Endothelial cell of umbilical vein (primary cell): ENCODE results near the gene XKR3. TPM values are rescaled to one million over a fixed set of nuclear protein-coding genes. Genes with fewer than 3 reads are reported as not detected.
"Not testable (repeated sequence)": the region's sequence is repeated elsewhere in the genome, so short reads cannot be mapped to it uniquely, and the experiment has no call there.

Source experiments
- BruUV-seq: library from RNA; stranded (reverse); fragments of 400-500 nt; replicated peaks from 2 replicates; lab custom pipeline; 2021; lab: Mats Ljungman, UMichigan
- CTCF ChIA-PET: fragments of 300-600, 350-600 bp; sonication (Branson Sonifier 250); formaldehyde crosslinking; loops from one replicate; lab custom pipeline; 2021; ENCODE audit warnings: antibody characterized with exemption, inconsistent platforms; lab: Charles Lee
- POLR2A ChIA-PET: fragments of 300-600, 350-600 bp; sonication (Branson Sonifier 250); formaldehyde crosslinking; loops from one replicate; lab custom pipeline; 2021; ENCODE audit warnings: antibody characterized with exemption, inconsistent platforms; lab: Charles Lee
- DNase-seq: peaks from one replicate; pipeline ENCODE4 v3.0.0-alpha.2; 2011; ENCODE audit warnings: low read depth, low spot score
- FAIRE-seq: peaks from 2 replicates; lab custom pipeline; 2011; peaks lifted over from hg19 to GRCh38; lab: Jason Lieb, UNC
- H2AFZ ChIP-seq: 2 replicates; pipeline ENCODE4 v1.6.0; 2012; ENCODE audit warnings: low read depth, low read length, control low read depth, inconsistent platforms
- H3K27ac ChIP-seq: 2 replicates; pipeline ENCODE4 v1.5.1; 2011; ENCODE audit warnings: low read depth, mild to moderate bottlenecking, control low read depth, low read length, moderate library complexity; ENCODE audit not compliant: insufficient read depth
- H3K27me3 ChIP-seq, 2 experiments: 2 replicates each; pipeline versions ENCODE4 v1.6.0 to v1.6.1; 2011; ENCODE audit warnings: low read length in 2 of 2, mixed read lengths in 1 of 2; ENCODE audit not compliant: control insufficient read depth in 2 of 2, insufficient read depth in 2 of 2
- H3K36me3 ChIP-seq, 2 experiments: 2 replicates in 1 of 2; 3 replicates in 1 of 2; pipeline ENCODE4 v1.5.1; 2011; ENCODE audit warnings: low read length in 2 of 2, mild to moderate bottlenecking in 1 of 2, moderate library complexity in 1 of 2; ENCODE audit not compliant: control insufficient read depth in 2 of 2, insufficient read depth in 2 of 2; ENCODE audit errors: extremely low read depth in 1 of 2
- H3K4me1 ChIP-seq: 3 replicates; pipeline ENCODE4 v1.5.1; 2011; ENCODE audit warnings: mild to moderate bottlenecking, low read length; ENCODE audit not compliant: control insufficient read depth, insufficient read depth; ENCODE audit errors: extremely low read depth
- H3K4me2 ChIP-seq: 2 replicates; pipeline ENCODE4 v1.6.1; 2011; ENCODE audit warnings: low read length, control low read depth, mixed read lengths; ENCODE audit not compliant: insufficient read depth
- H3K4me3 ChIP-seq, 3 experiments: fragments of 200-600 bp in 1 of 3; sonication (generic), shearing (Covaris generic) in 1 of 3; replicated peaks in 1 of 3; 2 replicates each; pipeline ENCODE4 v1.5.1; 2011 to 2016; ENCODE audit warnings: control low read depth in 3 of 3, low read length in 3 of 3, mild to moderate bottlenecking in 2 of 3, inconsistent platforms in 1 of 3, low read depth in 1 of 3, moderate library complexity in 1 of 3; ENCODE audit not compliant: insufficient read depth in 1 of 3
- H3K79me2 ChIP-seq: 2 replicates; pipeline ENCODE4 v1.6.0; 2012; ENCODE audit warnings: low read length, inconsistent platforms; ENCODE audit not compliant: control insufficient read depth, insufficient read depth
- H3K9ac ChIP-seq: replicated peaks from 2 replicates; pipeline ENCODE3; 2011; ENCODE audit warnings: low read length, control low read depth; ENCODE audit not compliant: insufficient read depth; ENCODE audit errors: extremely low read depth
- H3K9me1 ChIP-seq: replicated peaks from 3 replicates; pipeline ENCODE4 v1.6.0; 2011; ENCODE audit warnings: mild to moderate bottlenecking, low read length; ENCODE audit not compliant: control insufficient read depth, insufficient read depth; ENCODE audit errors: extremely low read depth
- H3K9me3 ChIP-seq: replicated peaks from 2 replicates; pipeline ENCODE4 v1.5.1; 2012; ENCODE audit warnings: low read length, inconsistent platforms; ENCODE audit not compliant: control insufficient read depth, insufficient read depth
- H4K20me1 ChIP-seq: replicated peaks from 2 replicates; pipeline ENCODE3; 2011; ENCODE audit warnings: mild to moderate bottlenecking, low read length; ENCODE audit not compliant: control insufficient read depth, insufficient read depth; ENCODE audit errors: extremely low read depth
- dilution Hi-C: fragments of 300-500 bp; cut with MboI; formaldehyde crosslinking; loops from one replicate; pipeline ENCODE4 v1.15.0; 2019; ENCODE audit warnings: low sequenced_read_pairs; ENCODE audit not compliant: extremely low pct_ligation_motif_present
- intact Hi-C: fragments of 100-400 bp; cut with micrococcal nuclease; formaldehyde crosslinking; loops from one replicate; pipeline ENCODE4 v1.10.0; 2022
- polyA plus RNA-seq, 4 experiments: library from polyadenylated mRNA; depleted of rRNA in 3 of 4; stranded (reverse) in 3 of 4; unstranded in 1 of 4; fragments of >200 nt; gene quantifications; 2 replicates each; pipeline versions ENCODE4 v1.2.1 to v1.2.3, GENCODE V29; 2011 to 2012; ENCODE audit warnings: missing spikeins in 1 of 4
- total RNA-seq: library from RNA; stranded (reverse); gene quantifications from 2 replicates; pipeline ENCODE4 v1.2.3, GENCODE V29; 2021

Gene XKR3
- total and polyA plus RNA-seq, 2 donors (not counting 3 experiments of a cell fraction or from before 2014, with no cell fraction given) = not detected

- H3K9ac ChIP-seq, H4K20me1 ChIP-seq, H3K36me3 ChIP-seq, H3K79me2 ChIP-seq, POLR2A ChIA-PET, DNase-seq, BruUV-seq, H3K27ac ChIP-seq, CTCF ChIA-PET, dilution Hi-C loops, intact Hi-C loops, H3K27me3 ChIP-seq, H3K4me1 ChIP-seq, H3K9me3 ChIP-seq, FAIRE-seq, H3K9me1 ChIP-seq, H3K4me3 ChIP-seq, H2AFZ ChIP-seq, H3K4me2 ChIP-seq: not testable (repeated sequence)
These were observed 63.0 kb downstream of the XKR3 start for GRCh38 chr22:16762224-16762623.

DNA sequence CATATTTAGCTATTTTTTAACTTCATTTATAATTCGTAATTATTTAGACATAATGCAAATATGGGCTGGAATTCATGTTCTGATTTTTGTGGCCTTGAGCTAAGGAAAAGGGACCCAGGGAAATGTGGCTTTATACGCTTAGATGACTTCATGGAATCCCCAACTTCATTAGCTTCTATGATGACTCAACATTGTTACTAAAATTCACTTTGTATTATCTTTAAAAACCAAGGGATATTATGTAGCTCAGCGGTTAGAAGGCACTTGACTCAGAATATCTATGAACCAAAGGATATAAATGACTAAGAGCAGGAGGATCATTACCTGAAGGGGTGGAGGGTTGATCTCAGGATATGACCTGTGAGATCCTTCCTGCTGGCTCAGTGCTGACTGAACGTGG is 64.8 kb downstream of the XKR3 start:
- BruUV-seq, H3K79me2 ChIP-seq, DNase-seq, H3K27ac ChIP-seq, H3K4me1 ChIP-seq, H3K36me3 ChIP-seq, CTCF ChIA-PET, H3K9me3 ChIP-seq, H3K9ac ChIP-seq, H3K9me1 ChIP-seq, intact Hi-C loops, H3K4me2 ChIP-seq, POLR2A ChIA-PET, dilution Hi-C loops, FAIRE-seq, H2AFZ ChIP-seq, H3K27me3 ChIP-seq, H3K4me3 ChIP-seq, H4K20me1 ChIP-seq: not testable (repeated sequence)

GRCh38 chr22:16749282-16749681 is 75.9 kb downstream of the XKR3 start:
- dilution Hi-C loops = not testable (repeated sequence)

DNA sequence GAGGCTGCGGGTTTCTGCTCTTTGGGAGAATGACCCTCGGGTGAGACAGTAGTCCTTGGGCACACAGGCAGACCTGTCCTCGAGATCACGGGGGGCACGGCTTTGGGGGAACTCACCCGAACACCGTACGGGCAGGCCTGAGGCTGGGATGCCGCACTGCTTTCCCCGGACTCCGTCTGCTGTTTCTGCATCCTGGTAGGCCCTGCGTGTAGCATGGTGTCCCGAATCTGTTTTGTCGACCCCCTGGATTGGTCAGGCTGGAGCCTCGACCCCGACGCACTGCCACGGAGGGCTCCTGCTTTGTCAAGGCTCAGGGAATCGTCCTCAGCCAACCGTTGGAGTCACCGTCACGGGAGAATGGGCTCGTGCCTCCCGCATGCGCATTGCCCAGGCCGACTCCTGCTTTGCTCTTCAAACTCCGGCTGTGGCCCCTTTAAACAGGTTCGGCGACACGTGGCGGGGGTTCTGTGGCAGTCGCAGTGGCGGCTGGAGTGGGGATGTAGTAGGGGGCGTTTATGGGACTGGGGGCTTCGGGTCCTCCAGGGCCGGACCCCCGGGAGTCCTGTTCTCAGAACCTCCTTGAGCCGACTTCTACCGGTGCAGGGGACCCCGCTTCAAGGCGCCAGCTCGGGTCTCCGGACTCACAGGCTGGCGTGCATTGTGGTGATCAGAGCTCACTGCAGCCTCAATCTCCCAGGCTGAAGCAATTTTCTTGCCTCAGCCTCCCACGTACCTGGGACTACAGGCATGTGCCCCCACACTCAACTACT is 76.9 kb downstream of the XKR3 start:
- H3K9me3 ChIP-seq, H3K4me1 ChIP-seq, H3K4me2 ChIP-seq, H3K27ac ChIP-seq, dilution Hi-C loops, CTCF ChIA-PET, H2AFZ ChIP-seq, H4K20me1 ChIP-seq, POLR2A ChIA-PET, H3K79me2 ChIP-seq, H3K27me3 ChIP-seq, intact Hi-C loops, H3K4me3 ChIP-seq, FAIRE-seq, H3K9ac ChIP-seq, BruUV-seq, DNase-seq, H3K36me3 ChIP-seq, H3K9me1 ChIP-seq: not testable (repeated sequence)

More at GRCh38 chr22:16749282-16749681, 75.9 kb downstream of the XKR3 start:
- BruUV-seq, H3K9me1 ChIP-seq, intact Hi-C loops, H3K4me3 ChIP-seq, H3K27me3 ChIP-seq, H2AFZ ChIP-seq, H3K9ac ChIP-seq, H3K79me2 ChIP-seq, DNase-seq, H4K20me1 ChIP-seq, POLR2A ChIA-PET, H3K36me3 ChIP-seq, H3K27ac ChIP-seq, CTCF ChIA-PET, H3K4me1 ChIP-seq, FAIRE-seq, H3K4me2 ChIP-seq, H3K9me3 ChIP-seq: not testable (repeated sequence)
